Spleen (tissue), 11 donors: Measurements from ENCODE around the gene SIPA1L3. TPM values are rescaled to one million over a fixed set of nuclear protein-coding genes. Genes with fewer than 3 reads are reported as not detected.

Source experiments
- DNase-seq: peaks from one replicate; pipeline ENCODE4 v3.0.0-alpha.2; 2020
- H3K27ac ChIP-seq, 8 donors: fragments of 200-600 bp; sonication (generic) in 7 of 8; 1 replicate in 4 of 8; 2 replicates in 4 of 8; pipeline versions ENCODE4 v1.5.0 to v1.8.0; 2016 to 2021; ENCODE audit warnings: inconsistent platforms in 4 of 8, mild to moderate bottlenecking in 4 of 8, moderate library complexity in 1 of 8
- H3K27me3 ChIP-seq, 7 donors: fragments of 200-600 bp; sonication (generic) in 6 of 7; replicated peaks in 1 of 7; 1 replicate in 4 of 7; 2 replicates in 3 of 7; pipeline versions ENCODE4 v1.5.0 to v1.8.0; 2016 to 2021; ENCODE audit warnings: inconsistent platforms in 3 of 7, mild to moderate bottlenecking in 1 of 7
- H3K36me3 ChIP-seq, 6 donors: fragments of 200-600 bp; sonication (generic) in 5 of 6; 1 replicate in 4 of 6; 2 replicates in 2 of 6; pipeline versions ENCODE4 v1.5.0 to v1.8.0; 2016 to 2021; ENCODE audit warnings: inconsistent platforms in 2 of 6
- H3K4me1 ChIP-seq, 6 donors: fragments of 200-600 bp; sonication (generic) in 5 of 6; 1 replicate in 3 of 6; 2 replicates in 3 of 6; pipeline versions ENCODE4 v1.5.0 to v1.8.0; 2016 to 2021; ENCODE audit warnings: inconsistent platforms in 3 of 6
- H3K4me3 ChIP-seq, 8 donors: fragments of 200-600 bp; sonication (generic) in 7 of 8; 1 replicate in 4 of 8; 2 replicates in 4 of 8; pipeline versions ENCODE4 v1.5.0 to v1.8.0; 2016 to 2021; ENCODE audit warnings: inconsistent platforms in 4 of 8, mild to moderate bottlenecking in 4 of 8, moderate library complexity in 2 of 8
- H3K9me3 ChIP-seq, 8 donors: fragments of 200-600 bp; sonication (generic) in 7 of 8; 1 replicate in 4 of 8; 2 replicates in 4 of 8; pipeline versions ENCODE4 v1.5.0 to v1.8.0; 2016 to 2021; ENCODE audit warnings: inconsistent platforms in 4 of 8
- POLR2A ChIP-seq, 3 donors: fragments of 450-650 bp; IDR thresholded peaks; one replicate each; pipeline ENCODE4 v1.5.1; 2017; ENCODE audit warnings: antibody characterized with exemption in 3 of 3, mild to moderate bottlenecking in 1 of 3
- POLR2AphosphoS5 ChIP-seq, 3 donors: sonication (generic); formaldehyde crosslinking; IDR thresholded peaks; one replicate each; pipeline ENCODE4 v1.5.1; 2017; ENCODE audit warnings: antibody characterized with exemption in 3 of 3
- WGBS, 5 donors: extraction: QIAGEN DNeasy Blood & Tissue Kit in 3 of 5; methylation state at CpG; one replicate each; pipeline versions ENCODE4 v1.1.5 to v1.1.7; 2013 to 2018; 5-methylcytosine and 5-hydroxymethylcytosine counted together
- intact Hi-C: fragments of 100-400 bp; cut with DNase I; formaldehyde crosslinking; loops from one replicate; pipeline ENCODE4 v1.15.0; 2023; ENCODE audit warnings: low total_unique reads
- polyA plus RNA-seq, 3 donors: library from polyadenylated mRNA; stranded (reverse); fragments of 200-250 nt; gene quantifications; one replicate each; pipeline ENCODE4 v1.2.1, GENCODE V29; 2013
- total RNA-seq, 7 donors: library from RNA; depleted of rRNA in 3 of 7; stranded (reverse); fragments of >200 nt in 3 of 7; fragmentation: NEBNext Ultra II Directional in 4 of 7; extraction: Animal tissue kit (Norgen Biotek cat#: 25700) in 4 of 7; gene quantifications; one replicate each; pipeline versions ENCODE4 v1.1.0 to v1.2.1, GENCODE V29; 2016 to 2021
- TF ChIP-seq, protein P1 (sequence below), 11 experiments: fragments of 200-600 bp in 7 of 11; fragments of 450-650 bp in 4 of 11; sonication (generic) in 4 of 11; IDR thresholded peaks in 8 of 11; conservative IDR thresholded peaks in 3 of 11; 1 replicate in 7 of 11; 2 replicates in 4 of 11; pipeline versions ENCODE4 v1.4.0 to v1.8.0; 2016 to 2021; ENCODE audit warnings: antibody characterized with exemption in 11 of 11, inconsistent platforms in 4 of 11, mild to moderate bottlenecking in 1 of 11
- donor health status: healthy with polysubstance abuse.
- donor health status: DM: no; HTN: no; CAD: no; lungs with moderate emphysema.
- donor health status: DM: no; HTN: no; CAD: no.
- donor health status: Bipolar disorder and iron deficiency.
- donor health status: healthy.
- donor health status: DM: no; HTN: no; CAD: no.
- donor health status: DM: yes; HTN: yes; CAD: no.

The SIPA1L3 gene
- total and polyA plus RNA-seq, 10 donors: 5.4 to 62.6 (median 40.3) TPM

DNA sequence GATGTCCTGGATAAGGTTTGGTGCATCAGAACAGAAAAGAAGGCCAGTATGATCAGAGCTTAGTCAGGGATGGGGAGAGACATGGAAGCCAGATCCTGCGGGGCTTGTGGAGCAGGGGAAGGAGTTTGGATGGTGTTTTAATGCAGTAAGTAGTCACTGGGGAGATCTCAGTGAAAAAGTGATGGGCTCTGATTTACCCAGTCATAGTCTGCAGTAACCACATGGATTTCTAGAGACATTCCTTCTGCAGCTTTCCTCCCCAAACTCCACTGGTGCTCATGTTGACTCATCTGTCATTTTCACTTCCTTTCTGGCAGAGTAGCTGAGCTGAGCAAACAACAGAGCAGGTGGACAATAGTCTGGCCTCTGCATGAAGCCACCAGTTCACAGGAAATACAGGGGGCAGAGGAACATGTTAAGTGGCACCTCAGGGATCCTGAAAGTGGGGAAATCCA, 172.9 kb downstream of the SIPA1L3 start:
- DNase-seq: no peak
- Histone ChIP-seq H3K9me3 (peaks cover 0 to 10% (median 7%) of the 10 kb centered on the region in 8 donors), H3K4me1 (peaks cover 0 to 18% (median 8%) of the 10 kb centered on the region in 6 donors), H3K27me3 (no peaks in the 10 kb centered on the region), H3K27ac (peak overlapping the region in 4 of 8 donors; percentile 10 to 27 (median 19)), H3K36me3 (peaks cover 0 to 44% (median 22%) of the 10 kb centered on the region in 6 donors), H3K4me3 (no peak overlapping the region)
- intact Hi-C loops: no loop called here
- 70 to 83% (median 77%) methylated on average over 1 of the region's 1 CpG for WGBS, 5 donors
- TF ChIP-seq, protein P1, sequence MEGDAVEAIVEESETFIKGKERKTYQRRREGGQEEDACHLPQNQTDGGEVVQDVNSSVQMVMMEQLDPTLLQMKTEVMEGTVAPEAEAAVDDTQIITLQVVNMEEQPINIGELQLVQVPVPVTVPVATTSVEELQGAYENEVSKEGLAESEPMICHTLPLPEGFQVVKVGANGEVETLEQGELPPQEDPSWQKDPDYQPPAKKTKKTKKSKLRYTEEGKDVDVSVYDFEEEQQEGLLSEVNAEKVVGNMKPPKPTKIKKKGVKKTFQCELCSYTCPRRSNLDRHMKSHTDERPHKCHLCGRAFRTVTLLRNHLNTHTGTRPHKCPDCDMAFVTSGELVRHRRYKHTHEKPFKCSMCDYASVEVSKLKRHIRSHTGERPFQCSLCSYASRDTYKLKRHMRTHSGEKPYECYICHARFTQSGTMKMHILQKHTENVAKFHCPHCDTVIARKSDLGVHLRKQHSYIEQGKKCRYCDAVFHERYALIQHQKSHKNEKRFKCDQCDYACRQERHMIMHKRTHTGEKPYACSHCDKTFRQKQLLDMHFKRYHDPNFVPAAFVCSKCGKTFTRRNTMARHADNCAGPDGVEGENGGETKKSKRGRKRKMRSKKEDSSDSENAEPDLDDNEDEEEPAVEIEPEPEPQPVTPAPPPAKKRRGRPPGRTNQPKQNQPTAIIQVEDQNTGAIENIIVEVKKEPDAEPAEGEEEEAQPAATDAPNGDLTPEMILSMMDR (IDR thresholded peaks at IDR 0.05 in 8 of 11, conservative IDR thresholded peaks at IDR 0.05 in 3 of 11): no peak
- no peak for TF ChIP-seq POLR2A (IDR thresholded peaks at IDR 0.05)
- TF ChIP-seq POLR2AphosphoS5 (IDR thresholded peaks at IDR 0.05): no peak

DNA sequence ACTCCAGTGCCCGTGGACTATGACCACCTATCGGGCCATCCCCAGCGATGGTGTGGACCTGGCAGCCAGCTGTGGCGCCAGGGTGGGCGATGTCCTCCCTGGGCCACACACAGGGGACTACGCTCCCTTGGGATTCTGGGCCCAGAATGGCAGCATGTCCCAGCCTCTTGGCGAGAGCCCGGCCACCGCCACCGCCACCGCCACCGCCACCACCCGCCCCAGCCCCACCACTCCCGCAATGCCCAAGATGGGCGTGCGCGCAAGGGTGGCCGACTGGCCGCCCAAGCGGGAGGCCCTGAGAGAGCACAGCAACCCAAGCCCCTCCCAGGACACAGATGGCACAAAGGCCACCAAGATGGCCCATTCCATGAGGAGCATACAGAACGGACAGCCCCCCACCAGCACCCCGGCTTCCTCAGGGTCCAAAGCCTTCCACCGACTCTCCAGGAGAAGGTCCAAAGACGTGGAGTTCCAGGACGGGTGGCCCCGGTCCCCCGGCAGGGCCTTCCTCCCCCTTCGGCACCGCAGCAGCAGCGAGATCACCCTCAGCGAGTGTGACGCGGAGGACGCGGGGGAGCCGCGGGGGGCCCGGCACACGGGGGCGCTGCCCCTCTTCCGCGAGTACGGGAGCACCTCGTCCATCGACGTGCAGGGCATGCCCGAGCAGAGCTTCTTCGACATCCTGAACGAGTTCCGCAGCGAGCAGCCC, 174.7 kb downstream of the SIPA1L3 start:
- intact Hi-C loops: no loop called here
- H3K27me3 ChIP-seq: no peaks in the 10 kb centered on the region
- H3K27ac ChIP-seq: peak overlapping the region in 1 of 8 donors; percentile 54
- H3K4me1 ChIP-seq: peaks cover 0 to 18% (median 8%) of the 10 kb centered on the region in 6 donors
- peaks cover 0 to 49% (median 22%) of the 10 kb centered on the region in 6 donors for H3K36me3 ChIP-seq
- WGBS, 5 donors: 95 to 99% (median 98%) methylated on average over 32 to 51 of the region's 51 CpGs
- DNase-seq: no peak
- H3K4me3 ChIP-seq: no peak overlapping the region
- TF ChIP-seq POLR2AphosphoS5 (IDR thresholded peaks at IDR 0.05) (no peak), POLR2A (IDR thresholded peaks at IDR 0.05) (no peak)
- TF ChIP-seq, protein P1 (IDR thresholded peaks at IDR 0.05 in 8 of 11, conservative IDR thresholded peaks at IDR 0.05 in 3 of 11): no peak
- peaks cover 0 to 5% (median 2%) of the 10 kb centered on the region in 8 donors for H3K9me3 ChIP-seq

DNA sequence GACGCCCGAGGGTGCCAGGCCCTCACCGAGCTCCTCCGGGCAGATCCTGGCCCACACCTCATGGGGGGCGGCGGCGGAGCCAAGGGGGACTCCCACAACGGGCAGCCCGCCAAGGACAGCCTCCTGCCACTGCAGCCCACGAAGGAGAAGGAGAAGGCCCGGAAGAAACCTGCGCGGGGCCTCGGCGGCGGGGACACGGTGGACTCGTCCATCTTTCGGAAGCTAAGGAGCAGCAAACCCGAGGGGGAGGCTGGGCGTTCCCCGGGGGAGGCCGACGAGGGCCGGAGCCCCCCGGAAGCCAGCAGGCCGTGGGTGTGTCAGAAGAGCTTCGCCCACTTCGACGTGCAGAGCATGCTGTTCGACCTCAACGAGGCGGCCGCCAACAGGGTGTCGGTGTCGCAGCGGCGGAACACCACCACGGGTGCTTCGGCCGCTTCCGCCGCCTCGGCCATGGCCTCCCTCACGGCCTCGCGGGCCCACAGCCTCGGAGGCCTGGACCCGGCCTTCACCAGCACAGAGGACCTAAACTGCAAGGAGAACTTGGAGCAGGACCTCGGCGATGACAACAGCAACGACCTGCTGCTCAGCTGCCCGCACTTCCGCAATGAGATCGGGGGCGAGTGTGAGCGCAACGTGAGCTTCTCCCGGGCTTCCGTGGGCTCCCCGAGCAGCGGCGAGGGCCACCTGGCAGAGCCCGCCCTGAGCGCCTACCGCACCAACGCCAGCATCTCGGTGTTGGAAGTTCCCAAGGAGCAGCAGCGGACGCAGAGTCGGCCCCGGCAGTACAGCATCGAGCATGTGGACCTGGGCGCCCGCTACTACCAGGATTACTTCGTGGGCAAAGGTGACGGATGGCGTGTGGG, 175.5 kb downstream of the SIPA1L3 start:
- Histone ChIP-seq H3K9me3 (no peaks in the 10 kb centered on the region), H3K4me1 (peaks cover 0 to 18% (median 8%) of the 10 kb centered on the region in 6 donors), H3K27ac (no peak overlapping the region), H3K4me3 (no peak overlapping the region), H3K36me3 (peaks cover 0 to 51% (median 22%) of the 10 kb centered on the region in 6 donors), H3K27me3 (no peaks in the 10 kb centered on the region)
- intact Hi-C loops: no loop called here
- 96 to 98% (median 96%) methylated on average over 56 to 78 of the region's 78 CpGs for WGBS, 5 donors
- TF ChIP-seq, protein P1 (IDR thresholded peaks at IDR 0.05 in 8 of 11, conservative IDR thresholded peaks at IDR 0.05 in 3 of 11): no peak
- TF ChIP-seq POLR2AphosphoS5 (IDR thresholded peaks at IDR 0.05): no peak
- DNase-seq: no peak

GRCh38 chr19:38084196-38084595, 177.2 kb downstream of the SIPA1L3 start:
- Histone ChIP-seq H3K4me1 (peaks cover 0 to 18% (median 8%) of the 10 kb centered on the region in 6 donors), H3K27ac (no peak overlapping the region), H3K27me3 (no peaks in the 10 kb centered on the region), H3K36me3 (peaks cover 0 to 64% (median 30%) of the 10 kb centered on the region in 6 donors), H3K4me3 (no peak overlapping the region), H3K9me3 (no peaks in the 10 kb centered on the region)
- intact Hi-C loops: no loop called here
- DNase-seq: no peak
- no peak for TF ChIP-seq POLR2A (IDR thresholded peaks at IDR 0.05)
- no peak for TF ChIP-seq POLR2AphosphoS5 (IDR thresholded peaks at IDR 0.05)
- TF ChIP-seq, protein P1 (IDR thresholded peaks at IDR 0.05 in 8 of 11, conservative IDR thresholded peaks at IDR 0.05 in 3 of 11): no peak
- 92 to 98% (median 96%) methylated on average over 7 of the region's 7 CpGs for WGBS, 5 donors
